Esophagus muscularis mucosa (tissue), 4 donors: ENCODE data around the gene ZNF319. TPM values are rescaled to one million over a fixed set of nuclear protein-coding genes. Genes with fewer than 3 reads are reported as not detected.

ENCODE experiments used
- DNase-seq: peaks from one replicate; pipeline ENCODE4 v3.0.0-alpha.2; 2017; ENCODE audit errors: extremely low spot score
- H3K27ac ChIP-seq, 4 donors: fragments of 200-600 bp; sonication (generic); replicated peaks in 1 of 4; 1 replicate in 3 of 4; 2 replicates in 1 of 4; pipeline ENCODE4 v1.5.1; 2016 to 2019; ENCODE audit warnings: mild to moderate bottlenecking in 1 of 4
- H3K27me3 ChIP-seq, 4 donors: fragments of 200-600 bp; sonication (generic); one replicate each; pipeline versions ENCODE4 v1.5.1 to v1.6.0; 2016 to 2019
- H3K36me3 ChIP-seq, 4 donors: fragments of 200-600 bp; sonication (generic); one replicate each; pipeline ENCODE4 v1.5.1; 2016 to 2019
- H3K4me1 ChIP-seq, 4 donors: fragments of 200-600 bp; sonication (generic); one replicate each; pipeline ENCODE4 v1.5.1; 2016 to 2019
- H3K4me3 ChIP-seq, 4 donors: fragments of 200-600 bp; sonication (generic); 1 replicate in 2 of 4; 2 replicates in 2 of 4; pipeline ENCODE4 v1.5.1; 2016 to 2019; ENCODE audit warnings: mild to moderate bottlenecking in 4 of 4, moderate library complexity in 1 of 4
- H3K9me3 ChIP-seq, 4 donors: fragments of 200-600 bp; sonication (generic); 1 replicate in 3 of 4; 2 replicates in 1 of 4; pipeline ENCODE4 v1.5.1; 2016 to 2019
- CTCF ChIP-seq, 3 experiments: fragments of 200-600 bp in 2 of 3; fragments of 450-650 bp in 1 of 3; sonication (generic) in 2 of 3; IDR thresholded peaks; one replicate each; pipeline ENCODE4 v1.5.1; 2017 to 2019; ENCODE audit warnings: antibody characterized with exemption in 3 of 3, mild to moderate bottlenecking in 2 of 3, moderate library complexity in 1 of 3
- EP300 ChIP-seq: sonication (generic); formaldehyde crosslinking; IDR thresholded peaks from one replicate; pipeline ENCODE4 v1.6.1; 2017; ENCODE audit warnings: antibody characterized with exemption
- POLR2A ChIP-seq: fragments of 450-650 bp; IDR thresholded peaks from one replicate; pipeline ENCODE4 v1.6.1; 2017; ENCODE audit warnings: antibody characterized with exemption, moderate library complexity, mild to moderate bottlenecking, low read depth
- POLR2AphosphoS5 ChIP-seq, 2 donors: sonication (generic); formaldehyde crosslinking; IDR thresholded peaks; one replicate each; pipeline ENCODE4 v1.6.1; 2017; ENCODE audit warnings: antibody characterized with exemption in 2 of 2
- WGBS: methylation state at CpG from one replicate; pipeline ENCODE4 v1.1.5; 2018; 5-methylcytosine and 5-hydroxymethylcytosine counted together
- intact Hi-C: fragments of 100-400 bp; cut with DNase I; formaldehyde crosslinking; loops from one replicate; pipeline ENCODE4 v1.15.1; 2023
- total RNA-seq, 4 donors: library from RNA; depleted of rRNA; stranded (reverse); fragments of >200 nt; gene quantifications; one replicate each; pipeline versions ENCODE4 v1.1.0 to v1.2.1, GENCODE V29; 2016

ZNF319 gene
- total RNA-seq, 4 donors from 2014 or later, result 7.1 to 20.9 (median 12.8) TPM

GRCh38 chr16:57949595-57950238 is 50.8 kb downstream of the ZNF319 start:
- WGBS, result 80% methylated on average over 5 of the region's 5 CpGs
- intact Hi-C loops, result no loop called here
- no peak for TF ChIP-seq CTCF (IDR thresholded peaks at IDR 0.05)
- TF ChIP-seq POLR2AphosphoS5 (IDR thresholded peaks at IDR 0.05), result no peak
- no peak for TF ChIP-seq EP300
- TF ChIP-seq POLR2A, result no peak

GRCh38 chr16:57949013-57949412 is 51.5 kb downstream of the ZNF319 start:
- Histone ChIP-seq H3K9me3 (no peaks in the 10 kb centered on the region), H3K4me3 (no peak overlapping the region), H3K36me3 (no peaks in the 10 kb centered on the region), H3K27me3 (peaks cover 0 to 30% (median 0%) of the 10 kb centered on the region in 4 donors), H3K27ac (no peak overlapping the region), H3K4me1 (no peaks in the 10 kb centered on the region)
- intact Hi-C loops, result no loop called here
- 14% methylated on average over 2 of the region's 2 CpGs for WGBS
- TF ChIP-seq EP300, result no peak
- DNase-seq, result no peak

More at GRCh38 chr16:57949595-57950238, 50.8 kb downstream of the ZNF319 start:
- Histone ChIP-seq H3K9me3 (no peaks in the 10 kb centered on the region), H3K27ac (no peak overlapping the region), H3K27me3 (peaks cover 0 to 30% (median 0%) of the 10 kb centered on the region in 4 donors), H3K36me3 (no peaks in the 10 kb centered on the region), H3K4me1 (no peaks in the 10 kb centered on the region), H3K4me3 (no peak overlapping the region)
- DNase-seq, result no peak

- WGBS, result 100% methylated on average over 3 of the region's 5 CpGs
- Histone ChIP-seq H3K4me1 (no peaks in the 10 kb centered on the region), H3K27ac (no peak overlapping the region), H3K27me3 (peaks cover 0 to 30% (median 0%) of the 10 kb centered on the region in 4 donors), H3K4me3 (no peak overlapping the region), H3K9me3 (no peaks in the 10 kb centered on the region), H3K36me3 (no peaks in the 10 kb centered on the region)
- DNase-seq, result no peak
- no peak for TF ChIP-seq EP300
- no peak for TF ChIP-seq CTCF (IDR thresholded peaks at IDR 0.05)
- TF ChIP-seq POLR2AphosphoS5 (IDR thresholded peaks at IDR 0.05), result no peak
- no peak for TF ChIP-seq POLR2A
- intact Hi-C loops, result no loop called here
Measured at GRCh38 chr16:57948027-57948426, 52.4 kb downstream of the ZNF319 start.

- no peak overlapping the region for H3K4me3 ChIP-seq
- H3K9me3 ChIP-seq, result no peaks in the 10 kb centered on the region
- H3K27me3 ChIP-seq, result peaks cover 0 to 30% (median 0%) of the 10 kb centered on the region in 4 donors
- intact Hi-C loops, result no loop called here
- no peaks in the 10 kb centered on the region for H3K36me3 ChIP-seq
- no peak overlapping the region for H3K27ac ChIP-seq
- WGBS, result 74% methylated on average over 2 of the region's 2 CpGs
- no peaks in the 10 kb centered on the region for H3K4me1 ChIP-seq
- DNase-seq, result no peak
- TF ChIP-seq POLR2A (no peak), CTCF (IDR thresholded peaks at IDR 0.05) (no peak), EP300 (no peak)
Measured at GRCh38 chr16:57947261-57947660, 53.2 kb downstream of the ZNF319 start.

GRCh38 chr16:57946181-57946801 is 54.2 kb downstream of the ZNF319 start:
- TF ChIP-seq CTCF (IDR thresholded peaks at IDR 0.05), result no peak
- no peak for TF ChIP-seq POLR2AphosphoS5 (IDR thresholded peaks at IDR 0.05)
- no peak for TF ChIP-seq POLR2A
- no peak for TF ChIP-seq EP300
- Histone ChIP-seq H3K27me3 (peaks cover 0 to 25% (median 0%) of the 10 kb centered on the region in 4 donors), H3K9me3 (no peaks in the 10 kb centered on the region), H3K27ac (no peak overlapping the region), H3K4me1 (peaks cover 0 to 3% (median under 1%) of the 10 kb centered on the region in 4 donors), H3K36me3 (no peaks in the 10 kb centered on the region), H3K4me3 (no peak overlapping the region)
- DNase-seq, result no peak
- WGBS, result 93% methylated on average over 6 of the region's 13 CpGs
- intact Hi-C loops, result no loop called here
